Measurements from ENCODE around the gene PLXDC1. TPM values are rescaled to one million over a fixed set of nuclear protein-coding genes. Genes with fewer than 3 reads are reported as not detected.

Gene PLXDC1
- total and polyA plus RNA-seq, 2 of the 13 experiments (the other 11 are each of a cell fraction or from before 2014, with no cell fraction given) = not detected

- no peak for TF ChIP-seq HNRNPUL1 (IDR thresholded peaks at IDR 0.05; ENCODE audit: low read depth, low read length)
- TF ChIP-seq FIP1L1 (IDR thresholded peaks at IDR 0.05; ENCODE audit: borderline replicate concordance, insufficient read depth, low read depth, low read length) = no peak
- TF ChIP-seq ZNF280D (CRISPR knock-in tag; IDR thresholded peaks at IDR 0.05) = no peak
- TF ChIP-seq AHR (CRISPR knock-in tag; IDR thresholded peaks at IDR 0.05) = no peak
- no peak for TF ChIP-seq PATZ1 (CRISPR knock-in tag; IDR thresholded peaks at IDR 0.05)
- no peak for TF ChIP-seq IKZF4 (CRISPR knock-in tag; IDR thresholded peaks at IDR 0.05; ENCODE audit: borderline replicate concordance, low read depth, not compliant biosample characterization)
- no peak for TF ChIP-seq KDM4B (CRISPR knock-in tag; IDR thresholded peaks at IDR 0.05)
Observed at GRCh38 chr17:39090908-39091665, 60.4 kb downstream of the PLXDC1 start (continued).
